Measurements from ENCODE around the gene MTHFR. TPM values are rescaled to one million over a fixed set of nuclear protein-coding genes. Genes with fewer than 3 reads are reported as not detected.

Gene MTHFR
- total and polyA plus RNA-seq, 12 donors = 17.7 to 75.8 (median 39.1) TPM

DNA sequence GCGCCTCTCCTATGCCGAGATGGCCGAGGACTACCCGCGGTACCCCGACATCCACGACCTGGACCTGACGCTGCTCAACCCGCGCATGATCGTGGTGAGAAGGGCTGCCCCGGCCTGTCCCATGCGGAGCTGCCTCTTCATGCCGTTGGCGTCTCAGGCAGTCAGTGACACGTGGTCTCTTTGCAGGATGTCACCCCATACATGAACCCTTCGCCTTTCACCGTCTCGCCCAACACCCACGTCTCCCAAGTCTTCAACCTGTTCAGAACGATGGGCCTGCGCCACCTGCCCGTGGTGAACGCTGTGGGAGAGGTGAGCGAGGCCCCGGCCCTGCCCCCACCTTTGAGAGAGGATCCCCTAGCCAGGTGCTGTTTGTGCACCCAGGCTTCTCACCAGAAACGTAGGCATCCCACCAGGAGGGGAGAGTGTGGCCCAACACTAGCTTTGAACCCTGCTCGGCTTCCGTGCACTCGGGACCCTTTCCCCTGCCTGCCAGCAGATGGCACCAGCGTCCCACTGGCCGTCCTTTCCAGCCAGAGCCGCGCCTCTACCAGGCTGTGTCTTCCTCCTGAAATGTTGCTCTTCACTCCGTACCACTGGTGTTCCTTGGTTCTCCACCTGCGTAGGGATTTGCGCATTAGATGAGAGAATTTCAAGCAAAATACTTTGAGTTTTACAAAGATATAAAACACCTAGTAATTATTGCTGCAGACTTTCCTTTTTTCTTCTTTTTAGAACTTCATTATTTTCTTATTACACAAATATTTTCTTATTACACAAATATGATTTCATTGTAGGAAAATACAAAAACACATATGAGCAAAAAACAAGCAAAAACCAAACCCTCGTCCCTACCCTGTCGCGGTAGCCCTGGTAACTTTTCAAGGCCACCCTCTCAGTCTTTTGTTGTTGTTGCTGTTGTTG is 32.8 kb upstream of the MTHFR start:
- H3K4me3 ChIP-seq = no peak overlapping the region
- intact Hi-C loops (cut with DNase I) = loop anchor here (1.0 to 10.0 kb wide), 8 partner anchors 54 to 186 kb away; no protein-coding TSS in a partner anchor
- WGBS, 2 donors = 65 to 67% methylated on average over 40 of the region's 40 CpGs
- peaks cover 0 to 100% (median 61%) of the 10 kb centered on the region in 9 donors for H3K36me3 ChIP-seq
- DNase-seq = peak; percentile 64 to 81
- H3K27me3 ChIP-seq = no peaks in the 10 kb centered on the region
- H3K27ac ChIP-seq = peak overlapping the region in 3 of 10 donors; percentile 66 to 81 (median 79)
- peak; percentile 66 to 82 (median 81) for ATAC-seq
- TF ChIP-seq, protein P1, sequence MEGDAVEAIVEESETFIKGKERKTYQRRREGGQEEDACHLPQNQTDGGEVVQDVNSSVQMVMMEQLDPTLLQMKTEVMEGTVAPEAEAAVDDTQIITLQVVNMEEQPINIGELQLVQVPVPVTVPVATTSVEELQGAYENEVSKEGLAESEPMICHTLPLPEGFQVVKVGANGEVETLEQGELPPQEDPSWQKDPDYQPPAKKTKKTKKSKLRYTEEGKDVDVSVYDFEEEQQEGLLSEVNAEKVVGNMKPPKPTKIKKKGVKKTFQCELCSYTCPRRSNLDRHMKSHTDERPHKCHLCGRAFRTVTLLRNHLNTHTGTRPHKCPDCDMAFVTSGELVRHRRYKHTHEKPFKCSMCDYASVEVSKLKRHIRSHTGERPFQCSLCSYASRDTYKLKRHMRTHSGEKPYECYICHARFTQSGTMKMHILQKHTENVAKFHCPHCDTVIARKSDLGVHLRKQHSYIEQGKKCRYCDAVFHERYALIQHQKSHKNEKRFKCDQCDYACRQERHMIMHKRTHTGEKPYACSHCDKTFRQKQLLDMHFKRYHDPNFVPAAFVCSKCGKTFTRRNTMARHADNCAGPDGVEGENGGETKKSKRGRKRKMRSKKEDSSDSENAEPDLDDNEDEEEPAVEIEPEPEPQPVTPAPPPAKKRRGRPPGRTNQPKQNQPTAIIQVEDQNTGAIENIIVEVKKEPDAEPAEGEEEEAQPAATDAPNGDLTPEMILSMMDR (IDR thresholded peaks at IDR 0.05) = peak; percentile 96 to 100 (median 98)
- no peaks in the 10 kb centered on the region for H3K9me3 ChIP-seq
- peaks cover 0 to 44% (median 20%) of the 10 kb centered on the region in 9 donors for H3K4me1 ChIP-seq

- Histone ChIP-seq H3K9me3 (no peaks in the 10 kb centered on the region), H3K4me1 (peaks cover 0 to 42% (median 20%) of the 10 kb centered on the region in 9 donors), H3K27me3 (no peaks in the 10 kb centered on the region), H3K36me3 (peaks cover 0 to 100% (median 64%) of the 10 kb centered on the region in 9 donors), H3K4me3 (no peak overlapping the region), H3K27ac (no peak overlapping the region)
- WGBS, 2 donors = 85 to 89% methylated on average over 11 of the region's 11 CpGs
- DNase-seq (no peak), ATAC-seq (peak in 1 of 8 donors; percentile 1)
- TF ChIP-seq, protein P1 (IDR thresholded peaks at IDR 0.05) = no peak
- intact Hi-C loops (cut with DNase I) = loop anchor here (1.0 to 10.0 kb wide), 9 partner anchors 55 to 193 kb away; no protein-coding TSS in a partner anchor
These were observed 32.1 kb upstream of the MTHFR start for GRCh38 chr1:11837767-11838348.

- Histone ChIP-seq H3K27me3 (no peaks in the 10 kb centered on the region), H3K9me3 (no peaks in the 10 kb centered on the region), H3K4me1 (peaks cover 0 to 35% (median 13%) of the 10 kb centered on the region in 9 donors), H3K36me3 (peaks cover 5 to 100% (median 70%) of the 10 kb centered on the region in 9 donors), H3K4me3 (no peak overlapping the region), H3K27ac (no peak overlapping the region)
- no peak for DNase-seq
- 89 to 90% methylated on average over 36 of the region's 36 CpGs for WGBS, 2 donors
- TF ChIP-seq, protein P1 (IDR thresholded peaks at IDR 0.05) = no peak
- intact Hi-C loops (cut with DNase I) = loop anchor here in 8 of 10 donors (2.0 to 10.0 kb wide), 5 partner anchors 128 to 194 kb away; no protein-coding TSS in a partner anchor
- ATAC-seq = no peak
These were observed 31.4 kb upstream of the MTHFR start for GRCh38 chr1:11836955-11837766.

Data from heart right ventricle (tissue), 16 donors.